Smooth muscle cell (in vitro differentiated cells): ENCODE measurements around the gene UMOD. TPM values are rescaled to one million over a fixed set of nuclear protein-coding genes. Genes with fewer than 3 reads are reported as not detected.

Experiments used
- DNase-seq: peaks from one replicate; lab custom pipeline; 2025; ENCODE audit not compliant: unreplicated experiment; lab: John Stamatoyannopoulos, UW
- H2AFZ ChIP-seq: fragments of 200-600 bp; sonication (generic); 2 replicates; pipeline ENCODE4 v1.6.0; 2016; ENCODE audit warnings: antibody characterized with exemption, low read depth, mild to moderate bottlenecking
- H3F3A ChIP-seq: fragments of 200-600 bp; sonication (generic); 2 replicates; pipeline ENCODE4 v1.6.0; 2017; ENCODE audit warnings: antibody characterized with exemption, low read depth
- H3K27ac ChIP-seq: fragments of 200-600 bp; sonication (generic); 2 replicates; pipeline ENCODE4 v1.5.1; 2016; ENCODE audit warnings: low read depth, mild to moderate bottlenecking
- H3K27me3 ChIP-seq: fragments of 200-600 bp; sonication (generic); 2 replicates; pipeline ENCODE4 v1.6.1; 2016; ENCODE audit warnings: low read depth, mild to moderate bottlenecking
- H3K36me3 ChIP-seq: fragments of 200-600 bp; sonication (generic); 2 replicates; pipeline ENCODE4 v1.5.1; 2016; ENCODE audit warnings: low read depth
- H3K4me1 ChIP-seq: fragments of 200-600 bp; sonication (generic); 2 replicates; pipeline ENCODE4 v1.5.1; 2016; ENCODE audit warnings: low read depth
- H3K4me2 ChIP-seq: fragments of 200-600 bp; sonication (generic); 2 replicates; pipeline ENCODE4 v1.6.0; 2016; ENCODE audit warnings: mild to moderate bottlenecking
- H3K4me3 ChIP-seq: fragments of 200-600 bp; sonication (generic); 2 replicates; pipeline ENCODE4 v1.5.1; 2016; ENCODE audit warnings: mild to moderate bottlenecking
- H3K79me2 ChIP-seq: fragments of 200-600 bp; sonication (generic); 2 replicates; pipeline ENCODE4 v1.6.0; 2016; ENCODE audit warnings: low read depth, mild to moderate bottlenecking
- H3K9ac ChIP-seq: fragments of 200-600 bp; sonication (generic); 2 replicates; pipeline ENCODE4 v1.6.0; 2016; ENCODE audit warnings: low read depth
- H3K9me3 ChIP-seq: fragments of 200-600 bp; sonication (generic); replicated peaks from 2 replicates; pipeline ENCODE4 v1.5.1; 2016; ENCODE audit warnings: low read depth
- H4K20me1 ChIP-seq: fragments of 200-600 bp; sonication (generic); 2 replicates; pipeline ENCODE4 v1.6.0; 2016; ENCODE audit warnings: low read depth
- CTCF ChIP-seq: fragments of 200-600 bp; sonication (generic); IDR thresholded peaks from 2 replicates; pipeline ENCODE4 v1.5.1; 2017; ENCODE audit warnings: borderline replicate concordance, mild to moderate bottlenecking, antibody characterized with exemption; ENCODE audit not compliant: insufficient read depth, poor library complexity, severe bottlenecking
- WGBS: methylation state at CpG from one replicate; pipeline ENCODE4 v1.1.7; 2016; ENCODE audit warnings: low lambda C conversion rate; 5-methylcytosine and 5-hydroxymethylcytosine counted together
- polyA plus RNA-seq: library from polyadenylated mRNA; unstranded; fragments of >200 nt; fragmentation: Nextera tagmentation; extraction: Ambion mirVana; gene quantifications from 2 replicates; pipeline ENCODE4 v1.2.1, GENCODE V29; 2016
- total RNA-seq: library from RNA; depleted of rRNA; stranded (reverse); fragments of >200 nt; gene quantifications from 2 replicates; pipeline ENCODE4 v1.2.3, GENCODE V29; 2014

UMOD gene
- total and polyA plus RNA-seq, 2 experiments from 2014 or later: not detected

GRCh38 chr16:20355114-20355782, 2.7 kb upstream of the UMOD start:
- H3K4me2 ChIP-seq: no peak overlapping the region
- 89% methylated on average over 7 of the region's 7 CpGs for WGBS

DNA sequence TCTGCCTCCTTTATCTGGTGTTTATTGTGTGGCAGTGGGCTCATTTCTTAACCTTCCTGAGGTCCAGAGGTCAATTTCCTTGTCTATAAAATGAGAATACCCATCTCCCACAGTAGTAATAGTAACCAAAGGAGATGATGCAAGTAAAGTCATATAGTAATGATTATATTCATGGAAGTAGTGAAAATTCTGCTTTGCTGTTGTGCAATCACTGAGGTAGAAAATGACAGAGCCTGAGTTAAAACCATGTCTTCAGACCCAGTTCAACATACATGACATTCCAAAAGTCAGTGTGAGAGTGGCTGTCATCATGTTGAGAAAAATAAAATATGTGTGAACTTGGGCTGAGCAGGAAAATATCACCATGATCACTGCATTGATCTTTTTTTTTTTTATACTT, 864 bp upstream of the UMOD start:
- Histone ChIP-seq H3K4me2 (no peak overlapping the region), H3K4me3 (no peak overlapping the region), H3K27ac (no peak overlapping the region), H3K36me3 (no peaks in the 10 kb centered on the region), H4K20me1 (no peaks in the 10 kb centered on the region), H3K79me2 (no peaks in the 10 kb centered on the region), H3K27me3 (no peaks in the 10 kb centered on the region), H3K4me1 (no peaks in the 10 kb centered on the region), H3F3A (no peaks in the 10 kb centered on the region), H2AFZ (no peak overlapping the region), H3K9me3 (no peaks in the 10 kb centered on the region), H3K9ac (no peak overlapping the region)
- DNase-seq: no peak
- TF ChIP-seq CTCF: no peak

More at GRCh38 chr16:20355114-20355782, 2.7 kb upstream of the UMOD start:
- peaks cover 3% of the 10 kb centered on the region for H3K27me3 ChIP-seq
- H3K79me2 ChIP-seq: no peaks in the 10 kb centered on the region
- H3K4me1 ChIP-seq: no peaks in the 10 kb centered on the region
- no peak for DNase-seq
- no peak overlapping the region for H3K9ac ChIP-seq
- H3K4me3 ChIP-seq: no peak overlapping the region
- no peaks in the 10 kb centered on the region for H3K36me3 ChIP-seq
- H3F3A ChIP-seq: no peaks in the 10 kb centered on the region
- H3K27ac ChIP-seq: no peak overlapping the region
- H3K9me3 ChIP-seq: no peaks in the 10 kb centered on the region
- no peak for TF ChIP-seq CTCF
- H4K20me1 ChIP-seq: no peaks in the 10 kb centered on the region
- H2AFZ ChIP-seq: no peak overlapping the region

DNA sequence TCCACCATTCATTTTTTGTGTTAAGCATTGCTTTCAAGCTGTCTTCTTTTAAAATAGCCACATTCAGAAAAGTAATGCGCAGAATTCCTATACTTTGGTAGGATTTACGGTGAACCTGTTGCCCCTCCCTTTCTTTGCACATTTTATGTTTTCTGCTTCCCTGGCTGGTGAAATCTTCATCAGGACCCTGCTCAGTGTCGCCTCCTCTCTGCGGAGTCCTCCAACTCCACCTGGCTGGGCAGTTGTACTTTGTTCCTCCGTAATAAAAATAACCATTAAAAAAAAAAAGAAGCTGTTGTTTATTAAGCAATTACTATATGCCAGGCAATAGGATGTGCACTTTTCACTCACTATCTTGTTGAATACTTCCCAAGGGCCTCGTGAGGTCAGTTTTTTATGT, 2.9 kb downstream of the UMOD start:
- Histone ChIP-seq H3K4me2 (no peak overlapping the region), H3K79me2 (no peaks in the 10 kb centered on the region), H3K9ac (no peak overlapping the region), H3K36me3 (no peaks in the 10 kb centered on the region), H4K20me1 (no peaks in the 10 kb centered on the region), H3K9me3 (no peaks in the 10 kb centered on the region), H3F3A (no peaks in the 10 kb centered on the region), H2AFZ (no peak overlapping the region), H3K4me3 (no peak overlapping the region), H3K4me1 (no peaks in the 10 kb centered on the region), H3K27ac (no peak overlapping the region), H3K27me3 (no peaks in the 10 kb centered on the region)
- WGBS: 80% methylated on average over 6 of the region's 6 CpGs
- DNase-seq: no peak
- TF ChIP-seq CTCF: peak; percentile 6

- H3K27me3 ChIP-seq: no peaks in the 10 kb centered on the region
Measured at GRCh38 chr16:20348365-20349185, 3.9 kb downstream of the UMOD start.

More at GRCh38 chr16:20348365-20349185, 3.9 kb downstream of the UMOD start:
- DNase-seq: no peak
- H4K20me1 ChIP-seq: no peaks in the 10 kb centered on the region
- no peak overlapping the region for H3K4me3 ChIP-seq
- no peaks in the 10 kb centered on the region for H3K79me2 ChIP-seq
- H3K9ac ChIP-seq: no peak overlapping the region
- H3K4me2 ChIP-seq: no peak overlapping the region
- no peaks in the 10 kb centered on the region for H3K36me3 ChIP-seq
- no peak overlapping the region for H2AFZ ChIP-seq
- no peaks in the 10 kb centered on the region for H3F3A ChIP-seq
- no peaks in the 10 kb centered on the region for H3K9me3 ChIP-seq
- H3K4me1 ChIP-seq: no peaks in the 10 kb centered on the region
- WGBS: 91% methylated on average over 76 of the region's 77 CpGs
- no peak overlapping the region for H3K27ac ChIP-seq
- TF ChIP-seq CTCF: no peak
